Thyroid gland (tissue), 4 donors: ENCODE measurements around the gene PCNA. TPM values are rescaled to one million over a fixed set of nuclear protein-coding genes. Genes with fewer than 3 reads are reported as not detected.
A peak's percentile ranks its signal among the peaks of the same experiment; 100 is the strongest.

ENCODE experiments used
- DNase-seq, 2 donors: peaks; one replicate each; pipeline ENCODE4 v3.0.0-alpha.2; 2019
- H3K27ac ChIP-seq, 3 donors: fragments of 200-600 bp; sonication (generic); 1 replicate in 2 of 3; 2 replicates in 1 of 3; pipeline ENCODE4 v1.5.1; 2016 to 2019; ENCODE audit warnings: mild to moderate bottlenecking in 1 of 3, moderate library complexity in 1 of 3
- H3K27me3 ChIP-seq: fragments of 200-600 bp; sonication (generic); one replicate; pipeline ENCODE4 v1.5.1; 2019
- H3K36me3 ChIP-seq, 2 donors: fragments of 200-600 bp; sonication (generic); one replicate each; pipeline ENCODE4 v1.5.1; 2016 to 2019
- H3K4me1 ChIP-seq, 2 donors: fragments of 200-600 bp; sonication (generic); one replicate each; pipeline ENCODE4 v1.5.1; 2017 to 2019
- H3K4me3 ChIP-seq, 3 donors: fragments of 200-600 bp; sonication (generic); replicated peaks in 1 of 3; 1 replicate in 2 of 3; 2 replicates in 1 of 3; pipeline ENCODE4 v1.5.1; 2016; ENCODE audit warnings: mild to moderate bottlenecking in 1 of 3
- H3K9me3 ChIP-seq: fragments of 200-600 bp; sonication (generic); one replicate; pipeline ENCODE4 v1.5.1; 2017
- CTCF ChIP-seq, 6 experiments: fragments of 200-600 bp in 3 of 6; fragments of 450-650 bp in 3 of 6; sonication (generic) in 3 of 6; IDR thresholded peaks; one replicate each; pipeline ENCODE4 v1.5.1; 2016 to 2019; ENCODE audit warnings: antibody characterized with exemption in 6 of 6, mild to moderate bottlenecking in 2 of 6, inconsistent platforms in 1 of 6, moderate library complexity in 1 of 6
- POLR2A ChIP-seq, 2 donors: fragments of 450-650 bp; IDR thresholded peaks; one replicate each; pipeline ENCODE4 v1.6.1; 2017; ENCODE audit warnings: antibody characterized with exemption in 2 of 2, mild to moderate bottlenecking in 2 of 2, moderate library complexity in 1 of 2
- WGBS, 2 donors: methylation state at CpG; one replicate each; pipeline ENCODE4 v1.1.5; 2017; 5-methylcytosine and 5-hydroxymethylcytosine counted together
- intact Hi-C: fragments of 100-400 bp; cut with DNase I; formaldehyde crosslinking; loops from one replicate; pipeline ENCODE4 v1.15.1; 2023
- total RNA-seq, 4 donors: library from RNA; depleted of rRNA; stranded (reverse); fragments of >200 nt; gene quantifications; one replicate each; pipeline ENCODE4 v1.2.3, GENCODE V29; 2016

PCNA gene
- total RNA-seq, 4 donors from 2014 or later: 35.1 to 66.1 (median 55.8) TPM

DNA sequence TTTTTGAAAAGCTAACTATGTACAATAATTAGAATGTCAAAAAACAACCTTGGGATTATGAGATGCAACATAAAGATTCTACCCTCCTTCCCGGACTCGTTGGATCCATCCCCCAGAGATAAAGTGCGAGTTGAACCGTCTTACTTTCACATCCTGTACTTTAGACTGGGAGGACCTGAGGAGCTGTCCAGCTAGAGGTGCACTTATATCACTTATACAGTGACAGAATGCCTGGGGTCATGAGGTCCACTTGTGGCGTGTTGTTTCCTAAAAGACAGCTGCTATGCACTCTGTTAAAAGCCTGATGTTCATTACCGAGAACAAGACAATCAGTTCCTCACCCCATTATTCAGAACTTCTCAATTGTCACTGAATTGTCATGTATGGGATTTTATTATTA, 9.1 kb upstream of the PCNA start:
- Histone ChIP-seq H3K36me3 (no peaks in the 10 kb centered on the region), H3K27ac (no peak overlapping the region), H3K27me3 (no peaks in the 10 kb centered on the region), H3K4me1 (peaks cover 13 to 14% of the 10 kb centered on the region in 2 donors), H3K9me3 (no peaks in the 10 kb centered on the region), H3K4me3 (no peak overlapping the region)
- intact Hi-C loops: loop anchor here (5.0 kb wide), 1 partner anchor 63 kb away; no protein-coding TSS in a partner anchor
- DNase-seq: no peak
- TF ChIP-seq POLR2A (IDR thresholded peaks at IDR 0.05): no peak
- no peak for TF ChIP-seq CTCF (IDR thresholded peaks at IDR 0.05)
- 78 to 82% methylated on average over 6 of the region's 6 CpGs for WGBS, 2 donors

- 33 to 39% methylated on average over 6 of the region's 6 CpGs for WGBS, 2 donors
- no peaks in the 10 kb centered on the region for H3K36me3 ChIP-seq
- TF ChIP-seq POLR2A (IDR thresholded peaks at IDR 0.05) (no peak), CTCF (IDR thresholded peaks at IDR 0.05) (no peak)
- intact Hi-C loops: loop anchor here (5.0 kb wide), 1 partner anchor 64 kb away; no protein-coding TSS in a partner anchor
- H3K9me3 ChIP-seq: no peaks in the 10 kb centered on the region
- peak overlapping the region in 2 of 3 donors; percentile 92 to 97 for H3K27ac ChIP-seq
- no peak for DNase-seq
- no peaks in the 10 kb centered on the region for H3K27me3 ChIP-seq
- peak overlapping the region; percentile 68 to 89 (median 79) for H3K4me3 ChIP-seq
- H3K4me1 ChIP-seq: peaks cover 13 to 14% of the 10 kb centered on the region in 2 donors
Measured at GRCh38 chr20:5127859-5128424, 8.2 kb upstream of the PCNA start.

- Histone ChIP-seq H3K9me3 (no peaks in the 10 kb centered on the region), H3K4me1 (peaks cover 13 to 14% of the 10 kb centered on the region in 2 donors), H3K4me3 (peak overlapping the region; percentile 68 to 89 (median 79)), H3K36me3 (no peaks in the 10 kb centered on the region), H3K27ac (peak overlapping the region; percentile 91 to 97 (median 92)), H3K27me3 (no peaks in the 10 kb centered on the region)
- intact Hi-C loops: loop anchor here (5.0 kb wide), 1 partner anchor 65 kb away; no protein-coding TSS in a partner anchor
- peak; percentile 42 to 45 for DNase-seq
- no peak for TF ChIP-seq CTCF (IDR thresholded peaks at IDR 0.05)
- 0% methylated on average over 22 to 41 of the region's 44 CpGs for WGBS, 2 donors
Measured at GRCh38 chr20:5127204-5127858, 7.6 kb upstream of the PCNA start.

GRCh38 chr20:5126512-5127203, 6.9 kb upstream of the PCNA start, which contains the start of gene CDS2:
CDS2 (plus strand) TSS chr20:5127008; CDS start chr20:5127093, 85 bp downstream.
- H3K9me3 ChIP-seq: no peaks in the 10 kb centered on the region
- no peaks in the 10 kb centered on the region for H3K27me3 ChIP-seq
- TF ChIP-seq POLR2A (IDR thresholded peaks at IDR 0.05) (peak in 1 of 2 donors; percentile 79), CTCF (IDR thresholded peaks at IDR 0.05) (peak in 5 of 6 experiments; percentile 24 to 61 (median 57))
- peak; percentile 100 for DNase-seq
- no peaks in the 10 kb centered on the region for H3K36me3 ChIP-seq
- H3K4me1 ChIP-seq: peaks cover 13 to 14% of the 10 kb centered on the region in 2 donors
- intact Hi-C loops: loop anchor here (5.0 kb wide), 1 partner anchor 66 kb away; no protein-coding TSS in a partner anchor
- WGBS, 2 donors: 1% methylated on average over 37 of the region's 78 CpGs; no CpG with 5 or more reads in 1 of the 2 donors
- H3K27ac ChIP-seq: peak within 1 kb of the TSS; percentile 91 to 97 (median 92)
- peak within 1 kb of the TSS; percentile 68 to 89 (median 79) for H3K4me3 ChIP-seq
